Adrenal gland (tissue), 12 donors: Measurements from ENCODE around the gene ATP8B3. TPM values are rescaled to one million over a fixed set of nuclear protein-coding genes. Genes with fewer than 3 reads are reported as not detected.

ENCODE experiments used
- DNase-seq, 7 donors: peaks; one replicate each; pipeline ENCODE4 v3.0.0-alpha.2; 2019 to 2020
- H3K27ac ChIP-seq, 5 donors: fragments of 200-600 bp; sonication (generic) in 4 of 5; 1 replicate in 3 of 5; 2 replicates in 2 of 5; pipeline versions ENCODE4 v1.5.1 to v1.8.0; 2016 to 2020; ENCODE audit warnings: mild to moderate bottlenecking in 1 of 5
- H3K27me3 ChIP-seq: fragments of 200-600 bp; 2 replicates; pipeline ENCODE4 v1.8.0; 2021
- H3K36me3 ChIP-seq, 2 donors: fragments of 200-600 bp; replicated peaks in 1 of 2; 1 replicate in 1 of 2; 2 replicates in 1 of 2; pipeline versions ENCODE4 v1.5.1 to v1.8.0; 2018 to 2022
- H3K4me1 ChIP-seq, 2 donors: fragments of 200-600 bp; replicated peaks in 1 of 2; 1 replicate in 1 of 2; 2 replicates in 1 of 2; pipeline versions ENCODE4 v1.5.1 to v1.8.0; 2018 to 2021
- H3K4me3 ChIP-seq, 4 donors: fragments of 200-600 bp; sonication (generic) in 3 of 4; one replicate each; pipeline ENCODE4 v1.5.1; 2016 to 2018
- H3K9me3 ChIP-seq, 3 donors: fragments of 200-600 bp; sonication (generic) in 1 of 3; replicated peaks in 1 of 3; 1 replicate in 2 of 3; 2 replicates in 1 of 3; pipeline versions ENCODE4 v1.5.1 to v1.8.0; 2016 to 2021
- POLR2A ChIP-seq, 2 donors: fragments of 450-650 bp; IDR thresholded peaks; one replicate each; pipeline ENCODE4 v1.6.1; 2017; ENCODE audit warnings: antibody characterized with exemption in 2 of 2, mild to moderate bottlenecking in 2 of 2, moderate library complexity in 1 of 2
- WGBS, 4 donors: extraction: QIAGEN DNeasy Blood & Tissue Kit in 2 of 4; methylation state at CpG; one replicate each; pipeline versions ENCODE4 v1.1.5 to v1.1.7; 2013 to 2017; 5-methylcytosine and 5-hydroxymethylcytosine counted together
- intact Hi-C, 2 donors: fragments of 100-400 bp; cut with DNase I; formaldehyde crosslinking; loops; one replicate each; pipeline versions ENCODE4 v1.14.1 to v1.15.0; 2022 to 2023
- polyA plus RNA-seq, 3 donors: library from polyadenylated mRNA; stranded (reverse); fragments of 200-250 nt in 2 of 3; fragments of 350-450 nt in 1 of 3; fragmentation: Illumina TruSeq in 1 of 3; extraction: RNeasy Lipid Tissue Mini Kit (QIAGEN cat#74804) in 1 of 3; gene quantifications; one replicate each; pipeline ENCODE4 v1.2.3, GENCODE V29; 2013 to 2014
- total RNA-seq, 9 donors: library from RNA; depleted of rRNA in 4 of 9; stranded (reverse); fragments of >200 nt in 4 of 9; fragments of 120-200 nt in 1 of 9; fragmentation: NEBNext Ultra II Directional in 1 of 9; extraction: Animal tissue kit (Norgen Biotek cat#: 25700) in 1 of 9; gene quantifications; one replicate each; pipeline versions ENCODE4 v1.1.0 to v1.2.4, GENCODE V29; 2013 to 2023
- TF ChIP-seq, protein P1 (sequence below), 6 experiments: fragments of 450-650 bp in 4 of 6; fragments of 200-600 bp in 2 of 6; sonication (generic) in 1 of 6; IDR thresholded peaks; 1 replicate in 5 of 6; 2 replicates in 1 of 6; pipeline versions ENCODE4 v1.5.1 to v1.8.0; 2016 to 2021; ENCODE audit warnings: antibody characterized with exemption in 6 of 6, mild to moderate bottlenecking in 2 of 6, moderate library complexity in 1 of 6
- donor health status: healthy with polysubstance abuse.
- donor health status: Bipolar disorder and iron deficiency.
- donor health status: DM: yes; HTN: yes; CAD: no.
- donor health status: DM: no; HTN: no; CAD: no.
- donor health status: DM: no; HTN: no; CAD: no.
- donor health status: DM: yes; HTN: yes; CAD: no.

ATP8B3 gene
- total and polyA plus RNA-seq, 12 donors, result 0.26 to 15.1 (median 4.4) TPM

DNA sequence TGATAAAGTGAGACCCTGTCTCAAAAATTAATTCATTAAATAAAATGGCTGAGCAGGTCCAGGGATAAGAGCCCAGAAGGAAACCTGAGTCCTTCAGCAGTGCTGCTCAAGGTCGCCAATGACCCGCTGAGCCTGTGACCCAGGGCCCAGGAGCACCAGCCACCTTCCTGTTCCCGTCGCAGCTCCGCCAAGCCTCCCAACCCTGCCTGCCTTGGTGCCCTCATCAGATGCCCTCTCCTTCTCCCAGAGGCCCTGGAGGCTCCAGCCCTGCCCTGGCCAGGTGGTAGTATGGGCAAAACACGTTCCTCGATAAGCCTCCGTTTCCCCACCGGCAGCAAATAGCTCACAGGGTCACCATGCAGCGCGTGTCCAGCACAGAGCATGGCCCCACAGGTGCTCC is 33.6 kb upstream of the ATP8B3 start:
- intact Hi-C loops, result no loop called here
- Histone ChIP-seq H3K27me3 (no peaks in the 10 kb centered on the region), H3K4me3 (no peak overlapping the region), H3K36me3 (no peaks in the 10 kb centered on the region), H3K4me1 (peaks cover 27 to 58% of the 10 kb centered on the region in 2 donors), H3K9me3 (no peaks in the 10 kb centered on the region), H3K27ac (peak overlapping the region in 2 of 5 donors; percentile 34 to 49)
- 48 to 62% (median 56%) methylated on average over 4 to 11 of the region's 11 CpGs; no CpG with 5 or more reads in 1 of the 4 donors for WGBS, 4 donors
- TF ChIP-seq POLR2A (IDR thresholded peaks at IDR 0.05), result no peak
- TF ChIP-seq, protein P1, sequence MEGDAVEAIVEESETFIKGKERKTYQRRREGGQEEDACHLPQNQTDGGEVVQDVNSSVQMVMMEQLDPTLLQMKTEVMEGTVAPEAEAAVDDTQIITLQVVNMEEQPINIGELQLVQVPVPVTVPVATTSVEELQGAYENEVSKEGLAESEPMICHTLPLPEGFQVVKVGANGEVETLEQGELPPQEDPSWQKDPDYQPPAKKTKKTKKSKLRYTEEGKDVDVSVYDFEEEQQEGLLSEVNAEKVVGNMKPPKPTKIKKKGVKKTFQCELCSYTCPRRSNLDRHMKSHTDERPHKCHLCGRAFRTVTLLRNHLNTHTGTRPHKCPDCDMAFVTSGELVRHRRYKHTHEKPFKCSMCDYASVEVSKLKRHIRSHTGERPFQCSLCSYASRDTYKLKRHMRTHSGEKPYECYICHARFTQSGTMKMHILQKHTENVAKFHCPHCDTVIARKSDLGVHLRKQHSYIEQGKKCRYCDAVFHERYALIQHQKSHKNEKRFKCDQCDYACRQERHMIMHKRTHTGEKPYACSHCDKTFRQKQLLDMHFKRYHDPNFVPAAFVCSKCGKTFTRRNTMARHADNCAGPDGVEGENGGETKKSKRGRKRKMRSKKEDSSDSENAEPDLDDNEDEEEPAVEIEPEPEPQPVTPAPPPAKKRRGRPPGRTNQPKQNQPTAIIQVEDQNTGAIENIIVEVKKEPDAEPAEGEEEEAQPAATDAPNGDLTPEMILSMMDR (IDR thresholded peaks at IDR 0.05), result no peak
- DNase-seq, result peak in 1 of 7 donors; percentile 53

DNA sequence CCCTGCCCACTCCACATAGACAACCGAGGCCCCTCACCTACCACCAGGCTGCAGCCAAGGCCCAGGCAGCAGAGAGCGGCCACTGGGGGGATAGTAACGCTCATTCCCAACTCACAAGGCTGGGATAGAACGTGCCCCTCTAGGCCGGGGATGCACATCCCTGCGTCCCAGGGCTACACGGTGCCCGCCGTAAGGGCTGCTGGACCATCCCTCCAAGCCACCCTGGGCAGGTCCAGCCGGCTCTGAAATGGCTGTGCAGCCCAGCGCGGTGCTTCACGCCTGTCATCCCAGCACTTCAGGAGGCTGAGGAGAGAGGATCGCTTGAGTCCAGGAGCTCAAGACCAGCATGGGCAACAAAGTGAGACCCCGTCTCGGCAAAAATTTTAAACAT is 33.0 kb upstream of the ATP8B3 start:
- Histone ChIP-seq H3K4me1 (peaks cover 27 to 62% of the 10 kb centered on the region in 2 donors), H3K27ac (peak overlapping the region in 1 of 5 donors; percentile 34), H3K36me3 (no peaks in the 10 kb centered on the region), H3K4me3 (no peak overlapping the region), H3K27me3 (no peaks in the 10 kb centered on the region), H3K9me3 (no peaks in the 10 kb centered on the region)
- intact Hi-C loops, result no loop called here
- DNase-seq, result no peak
- WGBS, 4 donors, result 72 to 83% (median 81%) methylated on average over 9 to 16 of the region's 16 CpGs
- no peak for TF ChIP-seq POLR2A (IDR thresholded peaks at IDR 0.05)
- TF ChIP-seq, protein P1 (IDR thresholded peaks at IDR 0.05), result no peak

DNA sequence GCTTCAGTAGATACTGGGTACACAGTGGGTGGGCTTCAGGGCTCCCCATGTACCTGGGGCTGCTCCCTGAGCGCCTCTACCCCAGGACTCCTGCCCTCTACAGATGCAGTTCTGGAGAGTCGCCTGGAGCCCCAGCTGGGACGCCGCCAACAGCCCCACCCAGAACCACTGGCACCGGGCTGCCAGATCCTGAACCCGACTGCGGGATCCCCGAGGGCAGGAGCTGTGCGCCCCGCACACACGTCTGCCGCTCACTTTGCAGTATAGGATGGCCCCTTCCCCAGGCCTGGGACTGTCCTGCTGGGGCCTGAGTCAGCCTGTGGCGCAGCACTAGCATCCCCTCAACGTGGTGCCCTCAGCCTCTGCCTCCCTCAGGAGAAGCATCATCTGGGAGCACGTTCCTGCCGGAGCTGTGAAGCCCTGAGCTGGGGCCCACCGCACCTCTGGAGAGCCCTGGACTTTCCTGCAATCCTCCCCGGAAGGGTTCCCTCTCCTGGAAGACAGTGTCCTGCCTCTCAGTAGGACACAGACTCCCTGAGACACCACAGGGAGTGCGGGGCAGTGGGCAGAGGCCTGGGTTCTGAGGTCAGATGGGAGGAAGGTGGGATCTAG is 32.5 kb upstream of the ATP8B3 start:
- intact Hi-C loops, result no loop called here
- no peak overlapping the region for H3K4me3 ChIP-seq
- H3K9me3 ChIP-seq, result no peaks in the 10 kb centered on the region
- no peaks in the 10 kb centered on the region for H3K36me3 ChIP-seq
- no peaks in the 10 kb centered on the region for H3K27me3 ChIP-seq
- H3K4me1 ChIP-seq, result peaks cover 27 to 66% of the 10 kb centered on the region in 2 donors
- TF ChIP-seq POLR2A (IDR thresholded peaks at IDR 0.05), result no peak
- TF ChIP-seq, protein P1 (IDR thresholded peaks at IDR 0.05), result no peak
- no peak overlapping the region for H3K27ac ChIP-seq
- no peak for DNase-seq
- 74 to 83% (median 75%) methylated on average over 8 to 19 of the region's 19 CpGs; no CpG with 5 or more reads in 1 of the 4 donors for WGBS, 4 donors

DNA sequence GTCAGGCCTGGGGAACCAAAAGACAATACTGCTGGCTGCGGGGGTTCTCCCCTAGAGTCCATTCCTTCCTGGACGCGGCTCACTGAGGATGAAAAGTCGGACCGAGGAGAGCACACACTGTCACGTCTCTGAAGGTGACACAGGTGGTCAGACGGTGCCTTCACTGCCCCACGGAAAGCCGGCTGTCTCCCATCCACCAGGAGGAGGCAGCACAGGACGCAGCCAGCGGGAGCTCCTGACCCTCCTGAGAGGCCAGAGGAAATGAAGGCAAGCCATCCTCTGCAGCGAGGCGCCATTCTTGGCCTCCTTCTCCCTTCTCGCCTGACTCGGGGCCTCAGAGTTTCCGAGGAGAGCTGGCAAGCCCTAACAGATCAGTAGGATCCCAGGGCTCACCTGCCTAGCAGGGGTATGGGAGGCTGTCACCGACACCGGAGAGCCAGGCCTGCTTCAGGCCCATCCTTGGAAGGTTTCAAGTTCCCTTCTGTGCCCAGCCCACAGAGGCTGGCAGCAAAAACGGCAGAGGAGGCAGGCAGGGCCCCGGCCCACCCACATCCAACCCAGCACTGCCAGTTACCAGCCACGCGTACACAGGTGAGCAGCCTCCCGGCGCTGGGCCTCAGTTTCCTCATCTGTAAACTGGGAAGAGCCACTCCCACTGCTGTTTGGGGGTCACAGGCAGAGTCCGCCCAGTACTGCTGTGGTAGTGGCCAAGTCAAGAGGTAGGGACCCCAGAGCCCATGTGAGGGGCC is 31.7 kb upstream of the ATP8B3 start:
- Histone ChIP-seq H3K4me1 (peaks cover 27 to 66% of the 10 kb centered on the region in 2 donors), H3K27me3 (no peaks in the 10 kb centered on the region), H3K9me3 (no peaks in the 10 kb centered on the region), H3K36me3 (no peaks in the 10 kb centered on the region), H3K27ac (peak overlapping the region in 1 of 5 donors; percentile 10), H3K4me3 (no peak overlapping the region)
- WGBS, 4 donors, result 63 to 85% (median 77%) methylated on average over 14 to 25 of the region's 25 CpGs
- no peak for DNase-seq
- intact Hi-C loops, result no loop called here
- TF ChIP-seq, protein P1 (IDR thresholded peaks at IDR 0.05), result peak in 1 of 6 experiments; percentile 3
- no peak for TF ChIP-seq POLR2A (IDR thresholded peaks at IDR 0.05)
